AG09319 (cell line): ENCODE data around the gene MCUB.
"Not testable (repeated sequence)": the region's sequence is repeated elsewhere in the genome, so short reads cannot be mapped to it uniquely, and the experiment has no call there.

ENCODE experiments used
- DNase-seq: peaks from one replicate; pipeline ENCODE4 v3.0.0-alpha.2; 2010; ENCODE audit warnings: low read depth; ENCODE audit errors: extremely low read depth
- TF ChIP-seq, protein P1 (sequence below): IDR thresholded peaks from 2 replicates; pipeline ENCODE4 v1.5.1; 2011; ENCODE audit warnings: low read depth, mild to moderate bottlenecking, inconsistent platforms, low read length, moderate library complexity

The MCUB gene, protein sequence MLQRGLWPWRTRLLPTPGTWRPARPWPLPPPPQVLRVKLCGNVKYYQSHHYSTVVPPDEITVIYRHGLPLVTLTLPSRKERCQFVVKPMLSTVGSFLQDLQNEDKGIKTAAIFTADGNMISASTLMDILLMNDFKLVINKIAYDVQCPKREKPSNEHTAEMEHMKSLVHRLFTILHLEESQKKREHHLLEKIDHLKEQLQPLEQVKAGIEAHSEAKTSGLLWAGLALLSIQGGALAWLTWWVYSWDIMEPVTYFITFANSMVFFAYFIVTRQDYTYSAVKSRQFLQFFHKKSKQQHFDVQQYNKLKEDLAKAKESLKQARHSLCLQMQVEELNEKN

GRCh38 chr4:109559983-109560686 lies at the start of gene MCUB:
Gene MCUB (plus strand): TSS chr4:109560246. CDS start chr4:109560338, 92 bp downstream.
- TF ChIP-seq, protein P1, sequence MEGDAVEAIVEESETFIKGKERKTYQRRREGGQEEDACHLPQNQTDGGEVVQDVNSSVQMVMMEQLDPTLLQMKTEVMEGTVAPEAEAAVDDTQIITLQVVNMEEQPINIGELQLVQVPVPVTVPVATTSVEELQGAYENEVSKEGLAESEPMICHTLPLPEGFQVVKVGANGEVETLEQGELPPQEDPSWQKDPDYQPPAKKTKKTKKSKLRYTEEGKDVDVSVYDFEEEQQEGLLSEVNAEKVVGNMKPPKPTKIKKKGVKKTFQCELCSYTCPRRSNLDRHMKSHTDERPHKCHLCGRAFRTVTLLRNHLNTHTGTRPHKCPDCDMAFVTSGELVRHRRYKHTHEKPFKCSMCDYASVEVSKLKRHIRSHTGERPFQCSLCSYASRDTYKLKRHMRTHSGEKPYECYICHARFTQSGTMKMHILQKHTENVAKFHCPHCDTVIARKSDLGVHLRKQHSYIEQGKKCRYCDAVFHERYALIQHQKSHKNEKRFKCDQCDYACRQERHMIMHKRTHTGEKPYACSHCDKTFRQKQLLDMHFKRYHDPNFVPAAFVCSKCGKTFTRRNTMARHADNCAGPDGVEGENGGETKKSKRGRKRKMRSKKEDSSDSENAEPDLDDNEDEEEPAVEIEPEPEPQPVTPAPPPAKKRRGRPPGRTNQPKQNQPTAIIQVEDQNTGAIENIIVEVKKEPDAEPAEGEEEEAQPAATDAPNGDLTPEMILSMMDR: no peak
- DNase-seq: peak; percentile 63

- TF ChIP-seq, protein P1: no peak
- no peak for DNase-seq
Observed at GRCh38 chr4:109510687-109511086, 49.4 kb upstream of the MCUB start.

DNA sequence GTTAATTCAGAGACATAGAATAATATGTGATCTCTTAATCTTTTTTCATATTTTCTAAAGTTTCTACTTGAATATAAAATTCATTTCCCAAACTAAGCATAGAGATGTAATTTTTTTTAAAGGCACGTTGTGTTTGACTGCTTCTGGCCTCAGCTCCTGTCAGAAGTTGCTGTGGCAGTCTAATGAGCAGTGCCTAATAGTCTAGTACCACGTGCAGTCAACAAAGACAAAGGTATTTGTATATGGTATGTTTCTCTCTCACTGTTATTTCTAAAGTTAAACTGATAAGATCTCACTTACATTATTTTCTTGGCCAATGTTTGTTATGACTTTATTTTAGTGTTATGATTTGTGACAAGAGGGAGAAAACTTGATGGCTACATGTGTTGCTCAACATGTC lies 48.6 kb upstream of the MCUB start:
- TF ChIP-seq, protein P1: no peak
- DNase-seq: no peak

DNA sequence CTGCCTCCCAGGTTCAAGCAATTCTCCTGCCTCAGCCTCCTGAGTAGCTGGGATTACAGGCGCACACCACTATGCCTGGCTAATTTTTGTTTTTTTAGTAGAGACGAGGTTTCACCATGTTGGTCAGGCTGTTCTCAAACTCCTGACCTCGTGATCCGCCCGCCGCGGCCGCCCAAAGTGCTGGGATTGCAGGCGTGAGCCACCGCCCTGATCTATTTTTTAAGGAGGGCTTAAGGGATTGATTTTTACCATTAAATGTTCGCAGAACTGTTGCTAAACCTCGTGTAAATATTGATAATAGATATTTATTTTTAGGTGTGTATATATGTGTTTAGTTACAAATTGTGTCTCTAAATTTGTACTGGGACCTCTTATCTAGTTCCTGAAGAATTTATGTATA lies 46.7 kb upstream of the MCUB start:
- DNase-seq: not testable (repeated sequence)

DNA sequence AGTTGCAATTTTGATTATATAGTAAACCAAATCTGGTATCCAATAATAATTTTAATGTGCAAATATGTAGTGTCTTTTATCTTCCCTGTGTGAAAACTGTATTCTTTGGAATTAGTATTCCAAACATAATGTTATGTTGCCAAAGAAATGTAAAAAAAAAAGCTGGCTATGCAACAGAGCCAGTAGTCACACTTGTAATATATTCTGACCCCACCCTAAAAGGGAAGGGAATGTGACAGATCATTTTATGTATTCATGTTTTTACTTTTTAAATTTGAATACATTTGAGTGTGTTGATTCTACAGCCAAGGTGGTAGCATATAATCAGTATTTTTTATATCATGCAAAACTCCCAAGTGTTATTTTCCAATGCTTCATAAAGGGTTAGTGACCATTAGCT lies 27.9 kb upstream of the MCUB start:
- DNase-seq: no peak
- TF ChIP-seq, protein P1: no peak

DNA sequence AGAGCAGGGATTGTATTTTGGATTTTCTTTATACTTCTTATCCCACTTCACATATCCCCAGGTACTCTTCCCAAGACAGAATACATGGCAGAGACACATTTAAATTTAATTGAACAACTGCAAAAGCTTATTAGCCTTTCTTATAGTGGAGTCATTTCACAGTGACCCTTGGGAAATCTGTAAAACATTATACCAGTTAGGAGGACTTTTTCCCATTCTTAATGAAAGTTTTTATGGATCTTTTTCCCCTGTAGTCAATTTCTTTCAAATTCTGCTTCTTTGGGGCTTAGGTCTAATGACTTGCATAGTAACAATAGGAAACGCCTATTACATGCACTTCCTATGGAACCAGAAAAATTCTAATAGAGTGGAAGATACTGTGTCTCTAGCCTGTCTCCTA lies 14.6 kb upstream of the MCUB start:
- no peak for DNase-seq
- TF ChIP-seq, protein P1: no peak

DNA sequence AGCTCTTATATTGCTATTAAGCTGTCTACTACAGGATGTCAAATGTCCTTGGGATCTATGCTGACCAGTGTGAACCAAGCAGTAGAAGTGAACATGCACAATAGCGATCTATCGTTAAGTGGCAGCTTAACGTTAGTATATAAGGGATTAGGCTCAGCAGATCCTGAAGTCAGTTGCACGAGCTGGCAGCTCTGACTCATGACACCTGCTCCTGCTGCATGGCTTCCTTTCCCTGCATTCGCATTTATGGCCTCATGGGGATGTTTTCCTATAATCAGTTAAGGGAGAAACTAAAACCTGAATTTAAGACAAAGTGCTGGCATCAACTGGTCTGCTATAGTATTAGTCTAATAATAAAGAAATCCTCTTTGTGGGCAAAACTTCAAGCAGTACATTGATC lies 12.7 kb upstream of the MCUB start:
- DNase-seq: no peak
- TF ChIP-seq, protein P1: no peak
